GM12892 (cell line): ENCODE data around the gene MMP20.

Source experiments
- POLR2A ChIP-seq: IDR thresholded peaks from 2 replicates; pipeline ENCODE4 v1.6.1; 2011; ENCODE audit warnings: low read depth, low read length, control low read depth
- POLR2AphosphoS5 ChIP-seq: IDR thresholded peaks from 2 replicates; pipeline ENCODE4 v1.6.1; 2011; ENCODE audit warnings: low read depth, low read length, control low read depth

DNA sequence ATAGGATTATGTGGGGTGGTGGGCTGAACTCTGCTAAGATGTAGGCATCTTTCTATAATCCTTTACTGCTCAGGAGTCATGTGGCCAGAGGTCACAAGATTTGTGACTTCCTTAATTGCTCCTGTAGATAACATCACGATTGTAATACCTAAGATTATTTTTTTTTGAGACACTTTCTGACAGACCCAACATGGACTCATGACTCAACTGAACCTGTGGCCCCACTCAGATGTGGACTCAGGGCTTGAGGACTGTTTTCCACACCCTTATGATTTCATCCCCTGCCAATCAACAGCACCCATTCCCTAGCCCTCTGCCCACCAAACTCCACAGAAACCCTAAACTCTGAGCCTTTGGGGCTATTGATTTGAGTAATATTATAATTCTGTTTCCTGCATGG lies 59.0 kb downstream of the MMP20 start:
- TF ChIP-seq POLR2AphosphoS5 (no peak), POLR2A (no peak)
